ENCODE measurements around the gene NMRK2.

- TF ChIP-seq FOXM1 (IDR thresholded peaks at IDR 0.05; ENCODE audit: low read depth): no peak
- no peak for TF ChIP-seq POLR2AphosphoS5 (IDR thresholded peaks at IDR 0.05; ENCODE audit: low read depth, low read length)
- no peak for TF ChIP-seq NFIC (IDR thresholded peaks at IDR 0.05; ENCODE audit: borderline replicate concordance)
- TF ChIP-seq CTCF (IDR thresholded peaks at IDR 0.05): no peak
- no peak for TF ChIP-seq RCOR1 (IDR thresholded peaks at IDR 0.05; ENCODE audit: low read length)
These were observed 18.3 kb downstream of the NMRK2 start for GRCh38 chr19:3950871-3951861.

Data from SK-N-SH (cell line).